Measurements from ENCODE around the gene ARL3.

DNA sequence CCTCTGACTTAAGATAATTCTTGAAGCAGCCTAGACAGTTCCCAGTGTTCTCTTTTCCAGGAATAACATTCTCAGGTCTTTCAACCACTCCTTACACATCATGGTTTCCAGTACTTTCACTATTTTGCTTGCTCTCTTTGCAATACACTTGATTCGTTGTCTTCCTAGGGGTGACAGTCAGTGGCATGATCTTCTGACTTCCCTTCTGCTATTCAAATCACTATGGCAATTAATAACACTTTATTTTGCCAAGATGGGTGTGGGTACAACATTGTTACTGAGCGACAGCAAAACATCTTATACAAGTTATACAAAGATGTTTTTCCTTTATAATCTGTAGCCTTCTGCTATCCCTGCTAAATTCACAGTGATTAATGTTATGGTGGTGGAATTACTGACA lies 15.3 kb downstream of the ARL3 start:
- TF ChIP-seq TAF1 (IDR thresholded peaks at IDR 0.05; ENCODE audit: low read depth, low read length) (no peak), POLR2A (IDR thresholded peaks at IDR 0.05; ENCODE audit: low read depth, low read length) (no peak), POLR2AphosphoS5 (IDR thresholded peaks at IDR 0.05; ENCODE audit: low read depth, low read length) (no peak)
